MM.1S (cell line): ENCODE data around the gene UNC13A.

Experiments used
- DNase-seq: peaks from one replicate; pipeline ENCODE4 v3.0.0-alpha.2; 2015
- H2AFZ ChIP-seq: fragments of 300-600 bp; sonication (generic); 2 replicates; pipeline ENCODE4 v1.6.0; 2016; ENCODE audit warnings: antibody characterized with exemption, low read length
- H3F3A ChIP-seq: fragments of 300-600 bp; sonication (generic); 2 replicates; pipeline ENCODE4 v1.6.1; 2016; ENCODE audit warnings: mild to moderate bottlenecking, antibody characterized with exemption, low read length, moderate library complexity, mixed read lengths; ENCODE audit not compliant: insufficient read depth
- H3K27ac ChIP-seq: fragments of 300-600 bp; sonication (generic); 2 replicates; pipeline ENCODE4 v1.5.1; 2016; ENCODE audit warnings: mild to moderate bottlenecking, low read length
- H3K27me3 ChIP-seq: fragments of 300-600 bp; sonication (generic); replicated peaks from 2 replicates; pipeline ENCODE4 v1.6.0; 2016; ENCODE audit warnings: low read length; ENCODE audit not compliant: insufficient read depth
- H3K36me3 ChIP-seq: fragments of 300-600 bp; sonication (generic); replicated peaks from 2 replicates; pipeline ENCODE4 v1.6.1; 2016; ENCODE audit warnings: mild to moderate bottlenecking, low read length, mixed read lengths; ENCODE audit not compliant: insufficient read depth
- H3K4me1 ChIP-seq: fragments of 300-600 bp; sonication (generic); 2 replicates; pipeline ENCODE4 v1.6.1; 2016; ENCODE audit warnings: low read length, mixed read lengths
- H3K4me2 ChIP-seq: fragments of 300-600 bp; sonication (generic); 2 replicates; pipeline ENCODE4 v1.6.0; 2016; ENCODE audit warnings: low read depth, low read length
- H3K4me3 ChIP-seq: fragments of 300-600 bp; sonication (generic); 2 replicates; pipeline ENCODE4 v1.5.1; 2016; ENCODE audit warnings: low read length, mixed read lengths
- H3K79me2 ChIP-seq: fragments of 300-600 bp; sonication (generic); 2 replicates; pipeline ENCODE4 v1.6.1; 2016; ENCODE audit warnings: mixed run types, low read length, mixed read lengths
- H3K9ac ChIP-seq: fragments of 300-600 bp; sonication (generic); 2 replicates; pipeline ENCODE4 v1.6.1; 2016; ENCODE audit warnings: low read length, mixed read lengths
- H3K9me2 ChIP-seq: fragments of 300-600 bp; sonication (generic); replicated peaks from 2 replicates; pipeline ENCODE4 v1.6.1; 2016; ENCODE audit warnings: mild to moderate bottlenecking, low read length, mixed read lengths; ENCODE audit not compliant: insufficient read depth
- H3K9me3 ChIP-seq: fragments of 300-600 bp; sonication (generic); replicated peaks from 2 replicates; pipeline ENCODE4 v1.6.1; 2016; ENCODE audit warnings: mild to moderate bottlenecking, low read length, mixed read lengths; ENCODE audit not compliant: insufficient read depth
- H4K20me1 ChIP-seq: fragments of 300-600 bp; sonication (generic); 2 replicates; pipeline ENCODE4 v1.6.1; 2016; ENCODE audit warnings: mild to moderate bottlenecking, low read length, moderate library complexity, mixed read lengths; ENCODE audit not compliant: insufficient read depth
- EZH2 ChIP-seq: fragments of 300-600 bp; sonication (generic); optimal IDR thresholded peaks from 2 replicates; pipeline ENCODE3; 2017; ENCODE audit warnings: low read depth, mild to moderate bottlenecking, antibody characterized with exemption, low read length, mixed read lengths
- EZH2phosphoT487 ChIP-seq: fragments of 300-600 bp; sonication (generic); IDR thresholded peaks from 2 replicates; pipeline ENCODE4 v1.6.1; 2018; ENCODE audit warnings: antibody characterized with exemption, low read length
- TF ChIP-seq, protein P1 (sequence below): fragments of 300-600 bp; sonication (generic); IDR thresholded peaks from 2 replicates; pipeline ENCODE4 v1.5.1; 2016; ENCODE audit warnings: antibody characterized with exemption, low read length, mixed read lengths

The UNC13A gene

DNA sequence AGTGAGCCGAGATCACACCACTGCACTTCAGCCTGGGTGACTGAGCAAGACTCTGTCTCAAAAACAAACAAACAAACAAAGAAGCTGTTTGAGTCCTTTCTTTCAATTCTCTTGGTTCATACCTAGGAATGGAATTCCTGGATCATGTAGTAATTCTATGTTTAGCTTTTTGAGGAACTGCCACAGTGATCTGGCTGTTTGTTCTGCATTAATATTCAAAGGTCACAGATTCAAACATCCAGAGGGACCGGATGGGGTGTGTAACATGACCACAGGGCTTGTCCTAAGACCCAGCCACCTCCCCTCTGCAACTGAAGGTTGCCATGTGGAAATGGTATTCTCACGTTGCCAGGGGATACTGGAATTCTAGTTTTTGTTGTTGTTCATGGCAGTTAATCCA, 122.5 kb downstream of the UNC13A start:
- H3K27me3 ChIP-seq = no peaks in the 10 kb centered on the region
- H3K4me2 ChIP-seq = no peak overlapping the region
- no peak overlapping the region for H3K9ac ChIP-seq
- no peak overlapping the region for H3K27ac ChIP-seq
- H3K4me3 ChIP-seq = no peak overlapping the region
- no peaks in the 10 kb centered on the region for H3F3A ChIP-seq
- TF ChIP-seq, protein P1, sequence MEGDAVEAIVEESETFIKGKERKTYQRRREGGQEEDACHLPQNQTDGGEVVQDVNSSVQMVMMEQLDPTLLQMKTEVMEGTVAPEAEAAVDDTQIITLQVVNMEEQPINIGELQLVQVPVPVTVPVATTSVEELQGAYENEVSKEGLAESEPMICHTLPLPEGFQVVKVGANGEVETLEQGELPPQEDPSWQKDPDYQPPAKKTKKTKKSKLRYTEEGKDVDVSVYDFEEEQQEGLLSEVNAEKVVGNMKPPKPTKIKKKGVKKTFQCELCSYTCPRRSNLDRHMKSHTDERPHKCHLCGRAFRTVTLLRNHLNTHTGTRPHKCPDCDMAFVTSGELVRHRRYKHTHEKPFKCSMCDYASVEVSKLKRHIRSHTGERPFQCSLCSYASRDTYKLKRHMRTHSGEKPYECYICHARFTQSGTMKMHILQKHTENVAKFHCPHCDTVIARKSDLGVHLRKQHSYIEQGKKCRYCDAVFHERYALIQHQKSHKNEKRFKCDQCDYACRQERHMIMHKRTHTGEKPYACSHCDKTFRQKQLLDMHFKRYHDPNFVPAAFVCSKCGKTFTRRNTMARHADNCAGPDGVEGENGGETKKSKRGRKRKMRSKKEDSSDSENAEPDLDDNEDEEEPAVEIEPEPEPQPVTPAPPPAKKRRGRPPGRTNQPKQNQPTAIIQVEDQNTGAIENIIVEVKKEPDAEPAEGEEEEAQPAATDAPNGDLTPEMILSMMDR = no peak
- TF ChIP-seq EZH2phosphoT487 (no peak), EZH2 (no peak)
- no peaks in the 10 kb centered on the region for H3K79me2 ChIP-seq
- H2AFZ ChIP-seq = no peak overlapping the region
- no peak for DNase-seq
- no peaks in the 10 kb centered on the region for H3K36me3 ChIP-seq
- no peaks in the 10 kb centered on the region for H4K20me1 ChIP-seq
- no peaks in the 10 kb centered on the region for H3K9me3 ChIP-seq
- no peaks in the 10 kb centered on the region for H3K9me2 ChIP-seq
- H3K4me1 ChIP-seq = no peaks in the 10 kb centered on the region

DNA sequence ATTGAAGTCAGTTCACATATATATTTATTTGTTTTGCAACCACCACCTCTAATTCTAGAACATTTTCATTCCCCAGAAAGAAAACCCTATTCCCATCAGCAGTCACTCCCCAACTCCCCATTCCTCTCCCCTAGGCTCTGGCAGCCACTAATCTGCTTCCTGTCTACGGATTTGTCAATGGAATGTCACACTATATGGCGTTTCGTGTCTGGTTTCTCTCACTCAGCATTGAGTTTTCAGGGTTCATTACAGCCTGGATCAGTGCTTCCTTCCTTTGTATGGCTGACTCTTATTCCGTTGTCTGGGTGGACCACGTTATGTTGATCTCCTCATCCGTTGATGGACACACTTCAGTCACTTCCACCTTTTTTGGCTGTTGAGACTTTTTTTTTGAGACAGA, 123.4 kb downstream of the UNC13A start:
- no peak for DNase-seq
- Histone ChIP-seq H3K36me3 (no peaks in the 10 kb centered on the region), H3K27me3 (no peaks in the 10 kb centered on the region), H3F3A (no peaks in the 10 kb centered on the region), H3K4me1 (no peaks in the 10 kb centered on the region), H3K4me2 (no peak overlapping the region), H3K27ac (no peak overlapping the region), H2AFZ (no peak overlapping the region), H4K20me1 (no peaks in the 10 kb centered on the region), H3K9me3 (no peaks in the 10 kb centered on the region), H3K4me3 (no peak overlapping the region), H3K79me2 (no peaks in the 10 kb centered on the region), H3K9ac (no peak overlapping the region), H3K9me2 (no peaks in the 10 kb centered on the region)
- TF ChIP-seq EZH2 (no peak), EZH2phosphoT487 (no peak)
- TF ChIP-seq, protein P1 = no peak

DNA sequence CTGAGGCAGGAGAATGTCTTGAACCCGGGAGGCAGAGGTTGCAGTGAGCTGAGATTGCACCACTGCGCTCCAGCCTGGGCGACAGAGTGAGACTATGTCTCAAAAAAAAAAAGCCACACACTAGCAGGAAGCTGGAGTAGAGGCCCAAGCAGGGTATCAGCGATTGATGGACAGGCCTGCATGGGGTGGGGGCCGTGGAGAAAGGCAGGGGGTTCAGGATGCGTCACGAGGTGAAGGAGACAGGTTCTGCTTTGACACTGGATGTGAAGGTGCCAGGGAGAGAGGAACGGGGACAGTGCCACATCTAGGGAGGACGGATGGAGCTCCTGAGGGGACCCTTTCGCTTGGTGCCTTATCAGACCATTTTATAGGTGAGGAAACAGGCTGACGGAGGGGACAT, 125.6 kb downstream of the UNC13A start:
- H3K9me3 ChIP-seq = no peaks in the 10 kb centered on the region
- no peak overlapping the region for H3K9ac ChIP-seq
- H3K36me3 ChIP-seq = no peaks in the 10 kb centered on the region
- no peaks in the 10 kb centered on the region for H4K20me1 ChIP-seq
- no peak overlapping the region for H3K4me2 ChIP-seq
- H3K4me1 ChIP-seq = no peaks in the 10 kb centered on the region
- H2AFZ ChIP-seq = no peak overlapping the region
- no peak for DNase-seq
- H3F3A ChIP-seq = no peaks in the 10 kb centered on the region
- H3K27ac ChIP-seq = no peak overlapping the region
- H3K79me2 ChIP-seq = no peaks in the 10 kb centered on the region
- no peak overlapping the region for H3K4me3 ChIP-seq
- H3K27me3 ChIP-seq = no peaks in the 10 kb centered on the region
- H3K9me2 ChIP-seq = no peaks in the 10 kb centered on the region
- TF ChIP-seq EZH2 (no peak), EZH2phosphoT487 (no peak)
- TF ChIP-seq, protein P1 = no peak
